T-cell (primary cell): ENCODE measurements around the gene PROSER1. TPM values are rescaled to one million over a fixed set of nuclear protein-coding genes. Genes with fewer than 3 reads are reported as not detected.

Source experiments
- ATAC-seq, 4 experiments: fragments of 200-7000 bp in 3 of 4; fragments of 150-1000 bp in 1 of 4; cut with Tn5 transposase; replicated peaks in 1 of 4; 1 replicate in 3 of 4; 2 replicates in 1 of 4; pipeline ENCODE4 v1.10.0; 2021; ENCODE audit warnings: moderate library complexity in 3 of 4, mild to moderate bottlenecking in 2 of 4, moderate number of reproducible peaks in 1 of 4
- CTCF ChIA-PET, 2 donors: fragments of 300-600 bp; sonication (Branson Sonifier 250); formaldehyde crosslinking; loops; one replicate each; lab custom pipeline; 2022; ENCODE audit warnings: antibody characterized with exemption in 2 of 2; lab: Charles Lee
- POLR2A ChIA-PET, 2 donors: fragments of 300-600 bp; sonication (Branson Sonifier 250); formaldehyde crosslinking; loops; one replicate each; lab custom pipeline; 2022; ENCODE audit warnings: antibody characterized with exemption in 2 of 2; lab: Charles Lee
- DNase-seq, 35 experiments: peaks; one replicate each; pipeline versions ENCODE4 v3.0.0 to v3.0.0-alpha.2; 2013 to 2023
- H3K27ac ChIP-seq: one replicate; pipeline ENCODE4 v1.5.1; 2013; ENCODE audit warnings: low read length
- H3K27me3 ChIP-seq, 2 experiments: replicated peaks in 1 of 2; 1 replicate in 1 of 2; 2 replicates in 1 of 2; pipeline versions ENCODE4 v1.6.1 to v1.7.0; 2013; ENCODE audit warnings: low read length in 1 of 2, mixed read lengths in 1 of 2; ENCODE audit not compliant: control insufficient read depth in 2 of 2, insufficient read depth in 2 of 2; ENCODE audit errors: extremely low read depth in 1 of 2
- H3K36me3 ChIP-seq, 2 donors: 1 replicate in 1 of 2; 2 replicates in 1 of 2; pipeline versions ENCODE4 v1.6.1 to v1.7.0; 2013; ENCODE audit warnings: low read length in 1 of 2; ENCODE audit not compliant: control insufficient read depth in 2 of 2, insufficient read depth in 1 of 2; ENCODE audit errors: extremely low read depth in 1 of 2
- H3K4me1 ChIP-seq, 2 experiments: 1 replicate in 1 of 2; 2 replicates in 1 of 2; pipeline versions ENCODE4 v1.6.1 to v1.7.0; 2013; ENCODE audit warnings: low read length in 2 of 2, mixed read lengths in 1 of 2; ENCODE audit not compliant: insufficient read depth in 2 of 2, control insufficient read depth in 1 of 2; ENCODE audit errors: extremely low read depth in 1 of 2
- H3K4me3 ChIP-seq, 2 donors: 1 replicate in 1 of 2; 2 replicates in 1 of 2; pipeline versions ENCODE4 v1.5.1 to v1.7.0; 2013; ENCODE audit warnings: mild to moderate bottlenecking in 2 of 2, low read length in 1 of 2, moderate library complexity in 1 of 2; ENCODE audit not compliant: control insufficient read depth in 1 of 2; ENCODE audit errors: extremely low read depth in 1 of 2
- H3K9me3 ChIP-seq: 2 replicates; pipeline ENCODE4 v1.7.0; 2013
- H3K27ac Mint-ChIP-seq, 2 donors: one replicate each; pipeline ENCODE4 v1.8.0; 2020 to 2021; ENCODE audit warnings: mild to moderate bottlenecking in 2 of 2, mixed read lengths in 2 of 2
- H3K27me3 Mint-ChIP-seq, 2 donors: one replicate each; pipeline ENCODE4 v1.8.0; 2021 to 2022; ENCODE audit warnings: mixed read lengths in 2 of 2
- H3K36me3 Mint-ChIP-seq: one replicate; pipeline ENCODE4 v1.8.0; 2021; ENCODE audit warnings: mixed read lengths
- H3K4me1 Mint-ChIP-seq, 3 donors: one replicate each; pipeline ENCODE4 v1.8.0; 2020 to 2022; ENCODE audit warnings: mixed read lengths in 3 of 3, mild to moderate bottlenecking in 1 of 3
- H3K4me3 Mint-ChIP-seq, 3 donors: one replicate each; pipeline ENCODE4 v1.8.0; 2020 to 2022; ENCODE audit warnings: mild to moderate bottlenecking in 3 of 3, mixed read lengths in 3 of 3, moderate library complexity in 3 of 3
- H3K9me3 Mint-ChIP-seq, 3 donors: one replicate each; pipeline ENCODE4 v1.8.0; 2020 to 2022; ENCODE audit warnings: mixed read lengths in 3 of 3
- WGBS: methylation state at CpG from one replicate; pipeline ENCODE4 v1.1.5; 2013; ENCODE audit warnings: missing lambda C conversion rate; ENCODE audit not compliant: insufficient coverage; 5-methylcytosine and 5-hydroxymethylcytosine counted together
- total RNA-seq, 35 experiments: library from RNA in 6 of 35; stranded (reverse) in 6 of 35; fragments of 120-200 nt in 1 of 35; gene quantifications; one replicate each; pipeline versions ENCODE4 v1.2.1 to v1.2.4 and lab custom pipeline; 2013 to 2026

The PROSER1 gene
- total RNA-seq, 5 donors from 2014 or later (not counting 1 experiment from before 2014, with no cell fraction given) = 40.1 to 50.7 (median 45.1) TPM

- Histone ChIP-seq H3K36me3 (no peaks in the 10 kb centered on the region), H3K4me1 (no peaks in the 10 kb centered on the region), H3K4me3 (no peak overlapping the region), H3K9me3 (no peaks in the 10 kb centered on the region), H3K27me3 (no peaks in the 10 kb centered on the region), H3K27ac (no peak overlapping the region)
- H3K9me3 Mint-ChIP-seq = peaks cover 8 to 18% (median 14%) of the 10 kb centered on the region in 3 donors
- WGBS = no CpG with 5 or more reads among the region's 2 CpGs
- H3K4me1 Mint-ChIP-seq = no peaks in the 10 kb centered on the region
- ChIA-PET POLR2A (no interaction called here), CTCF (no interaction called here)
- H3K27me3 Mint-ChIP-seq = peaks cover 4 to 6% of the 10 kb centered on the region in 2 donors
- H3K4me3 Mint-ChIP-seq = no peak overlapping the region
- DNase-seq (no peak), ATAC-seq (no peak)
- no peak overlapping the region for H3K27ac Mint-ChIP-seq
- peaks cover 3% of the 10 kb centered on the region for H3K36me3 Mint-ChIP-seq
Observed at GRCh38 chr13:38980750-38981078, 57.2 kb downstream of the PROSER1 start.

GRCh38 chr13:38979891-38980749 is 57.8 kb downstream of the PROSER1 start:
- no peaks in the 10 kb centered on the region for H3K9me3 ChIP-seq
- no peak overlapping the region for H3K27ac Mint-ChIP-seq
- H3K4me3 ChIP-seq = no peak overlapping the region
- H3K4me1 Mint-ChIP-seq = no peaks in the 10 kb centered on the region
- H3K9me3 Mint-ChIP-seq = peaks cover 8 to 18% (median 14%) of the 10 kb centered on the region in 3 donors
- peaks cover 4 to 6% of the 10 kb centered on the region in 2 donors for H3K27me3 Mint-ChIP-seq
- H3K27me3 ChIP-seq = no peaks in the 10 kb centered on the region
- CTCF ChIA-PET = no interaction called here
- H3K4me1 ChIP-seq = no peaks in the 10 kb centered on the region
- peaks cover 3% of the 10 kb centered on the region for H3K36me3 Mint-ChIP-seq
- no peaks in the 10 kb centered on the region for H3K36me3 ChIP-seq
- no peak overlapping the region for H3K4me3 Mint-ChIP-seq
- H3K27ac ChIP-seq = no peak overlapping the region
- DNase-seq (no peak), ATAC-seq (no peak)
- POLR2A ChIA-PET = no interaction called here
- 83% methylated on average over 2 of the region's 9 CpGs for WGBS

GRCh38 chr13:38970380-38971051 is 67.4 kb downstream of the PROSER1 start:
- ATAC-seq (no peak), DNase-seq (peak in 1 of 35 experiments; percentile 20)
- CTCF ChIA-PET = interaction anchor here in 1 of 2 donors (0.6 to 1.1 kb wide), 2 partner anchors 641 to 1889 kb away, joined by 3 to 4 read pairs; no protein-coding TSS in a partner anchor
- no peaks in the 10 kb centered on the region for H3K27me3 ChIP-seq
- H3K36me3 ChIP-seq = no peaks in the 10 kb centered on the region
- H3K4me3 ChIP-seq = no peak overlapping the region
- H3K4me1 ChIP-seq = no peaks in the 10 kb centered on the region
- no peaks in the 10 kb centered on the region for H3K4me1 Mint-ChIP-seq
- no peaks in the 10 kb centered on the region for H3K9me3 ChIP-seq
- H3K27ac Mint-ChIP-seq = no peak overlapping the region
- H3K4me3 Mint-ChIP-seq = no peak overlapping the region
- H3K9me3 Mint-ChIP-seq = no peaks in the 10 kb centered on the region
- H3K27ac ChIP-seq = no peak overlapping the region
- H3K27me3 Mint-ChIP-seq = no peaks in the 10 kb centered on the region
- 86% methylated on average over 2 of the region's 4 CpGs for WGBS
- POLR2A ChIA-PET = no interaction called here
- no peaks in the 10 kb centered on the region for H3K36me3 Mint-ChIP-seq

GRCh38 chr13:38969187-38969586 is 68.7 kb downstream of the PROSER1 start:
- no peaks in the 10 kb centered on the region for H3K36me3 Mint-ChIP-seq
- WGBS = no CpG with 5 or more reads among the region's 2 CpGs
- CTCF ChIA-PET = no interaction called here

GRCh38 chr13:38967446-38967845 is 70.4 kb downstream of the PROSER1 start:
- CTCF ChIA-PET = no interaction called here
- 55% methylated on average over 2 of the region's 2 CpGs for WGBS
- Mint-ChIP-seq H3K4me3 (no peak overlapping the region), H3K36me3 (no peaks in the 10 kb centered on the region), H3K27me3 (peaks cover 0 to under 1% of the 10 kb centered on the region in 2 donors), H3K9me3 (no peaks in the 10 kb centered on the region), H3K4me1 (no peaks in the 10 kb centered on the region), H3K27ac (no peak overlapping the region)
- Histone ChIP-seq H3K9me3 (no peaks in the 10 kb centered on the region), H3K36me3 (no peaks in the 10 kb centered on the region), H3K27ac (no peak overlapping the region), H3K4me1 (no peaks in the 10 kb centered on the region), H3K4me3 (no peak overlapping the region), H3K27me3 (no peaks in the 10 kb centered on the region)
- no peak for ATAC-seq
- POLR2A ChIA-PET = no interaction called here
- no peak for DNase-seq

More at GRCh38 chr13:38969187-38969586, 68.7 kb downstream of the PROSER1 start:
- Mint-ChIP-seq H3K9me3 (no peaks in the 10 kb centered on the region), H3K4me3 (no peak overlapping the region), H3K27ac (no peak overlapping the region), H3K27me3 (no peaks in the 10 kb centered on the region), H3K4me1 (no peaks in the 10 kb centered on the region)
- Histone ChIP-seq H3K4me3 (no peak overlapping the region), H3K4me1 (no peaks in the 10 kb centered on the region), H3K27me3 (no peaks in the 10 kb centered on the region), H3K9me3 (no peaks in the 10 kb centered on the region), H3K36me3 (no peaks in the 10 kb centered on the region), H3K27ac (no peak overlapping the region)
- ATAC-seq (no peak), DNase-seq (no peak)
- POLR2A ChIA-PET = no interaction called here

- H3K27ac ChIP-seq = no peak overlapping the region
- Mint-ChIP-seq H3K9me3 (peaks cover 0 to 3% (median 2%) of the 10 kb centered on the region in 3 donors), H3K4me3 (no peak overlapping the region), H3K36me3 (no peaks in the 10 kb centered on the region), H3K27ac (no peak overlapping the region), H3K4me1 (no peaks in the 10 kb centered on the region), H3K27me3 (peaks cover 5 to 9% of the 10 kb centered on the region in 2 donors)
- no peaks in the 10 kb centered on the region for H3K27me3 ChIP-seq
- 83% methylated on average over 3 of the region's 4 CpGs for WGBS
- H3K36me3 ChIP-seq = no peaks in the 10 kb centered on the region
- H3K4me3 ChIP-seq = no peak overlapping the region
- POLR2A ChIA-PET = no interaction called here
- H3K9me3 ChIP-seq = no peaks in the 10 kb centered on the region
- CTCF ChIA-PET = no interaction called here
- no peak for ATAC-seq
- DNase-seq = no peak
- H3K4me1 ChIP-seq = no peaks in the 10 kb centered on the region
Observed at GRCh38 chr13:38965281-38965680, 72.6 kb downstream of the PROSER1 start.
